GM19468 (cell line): ENCODE data around the gene GRIP2.
"Not testable (repeated sequence)": the region's sequence is repeated elsewhere in the genome, so short reads cannot be mapped to it uniquely, and the experiment has no call there.

ENCODE experiments used
- ATAC-seq: cut with Tn5 transposase; IDR thresholded peaks from one replicate; pipeline ENCODE4 v1.9.1; 2021; ENCODE audit warnings: mild to moderate bottlenecking, moderate library complexity, moderate number of reproducible peaks; ENCODE audit not compliant: unreplicated experiment; ENCODE audit errors: extremely low read depth

GRIP2 gene

DNA sequence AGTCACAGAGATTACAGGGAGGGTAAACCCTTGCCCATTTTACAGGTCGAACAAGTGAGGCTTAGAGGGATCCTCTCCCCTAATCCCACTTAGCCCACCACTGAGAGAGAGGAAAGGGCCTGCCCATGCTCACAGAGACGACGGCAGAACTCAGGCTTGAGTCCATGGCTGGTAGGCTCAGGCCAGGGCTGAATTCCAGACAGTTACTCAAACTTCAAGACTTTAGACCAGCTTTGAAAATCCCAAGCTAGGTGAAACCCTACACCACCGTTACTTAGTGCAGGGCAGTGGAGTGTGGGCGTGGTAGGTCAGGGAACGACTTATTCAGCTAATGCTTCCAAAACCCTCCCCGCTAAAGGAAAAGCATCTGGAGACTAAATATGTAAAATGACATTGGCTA is 16.4 kb downstream of the GRIP2 start:
- ATAC-seq = no peak

DNA sequence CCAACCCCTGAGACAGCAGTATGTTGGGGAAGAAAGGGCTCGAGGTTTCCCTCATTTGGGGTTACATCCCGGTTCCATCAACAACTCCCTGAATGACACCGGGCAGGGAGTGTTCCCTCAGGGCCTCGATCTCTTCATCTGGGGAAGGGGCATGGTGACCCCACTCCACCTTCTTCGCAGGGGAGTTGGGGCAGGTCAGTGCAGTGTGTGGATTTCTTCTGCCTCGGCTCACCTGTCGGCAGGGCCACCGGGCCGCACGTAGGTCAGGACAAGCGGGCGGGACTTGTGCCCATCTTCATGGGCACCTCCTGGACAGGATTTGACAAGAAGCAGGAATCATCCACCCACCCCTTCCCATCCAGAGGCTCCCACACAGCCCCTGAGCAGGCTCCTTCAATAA is 17.4 kb downstream of the GRIP2 start:
- ATAC-seq = no peak

GRCh38 chr3:14522129-14522691 is 17.9 kb downstream of the GRIP2 start:
- no peak for ATAC-seq

GRCh38 chr3:14521611-14522010 is 18.5 kb downstream of the GRIP2 start:
- no peak for ATAC-seq

DNA sequence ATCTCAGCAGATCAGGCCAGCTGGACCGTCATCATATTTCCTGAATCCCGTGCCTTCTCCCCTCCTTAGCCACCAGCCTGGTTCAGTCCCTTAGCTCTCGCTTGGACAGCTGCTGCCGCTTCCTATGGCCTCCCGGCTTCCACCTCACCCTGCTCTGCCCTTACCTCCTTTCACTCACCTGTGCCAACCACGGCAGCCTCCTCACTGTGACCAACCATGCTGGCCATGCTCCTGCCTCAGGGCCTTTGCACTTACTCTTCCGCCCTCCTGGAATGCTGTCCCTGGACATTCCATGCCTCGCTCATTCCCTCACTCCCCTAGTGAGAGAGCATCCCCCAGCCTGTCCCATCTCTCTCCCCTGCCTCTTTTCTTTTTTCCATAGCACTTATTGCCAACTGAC is 19.2 kb downstream of the GRIP2 start:
- no peak for ATAC-seq

DNA sequence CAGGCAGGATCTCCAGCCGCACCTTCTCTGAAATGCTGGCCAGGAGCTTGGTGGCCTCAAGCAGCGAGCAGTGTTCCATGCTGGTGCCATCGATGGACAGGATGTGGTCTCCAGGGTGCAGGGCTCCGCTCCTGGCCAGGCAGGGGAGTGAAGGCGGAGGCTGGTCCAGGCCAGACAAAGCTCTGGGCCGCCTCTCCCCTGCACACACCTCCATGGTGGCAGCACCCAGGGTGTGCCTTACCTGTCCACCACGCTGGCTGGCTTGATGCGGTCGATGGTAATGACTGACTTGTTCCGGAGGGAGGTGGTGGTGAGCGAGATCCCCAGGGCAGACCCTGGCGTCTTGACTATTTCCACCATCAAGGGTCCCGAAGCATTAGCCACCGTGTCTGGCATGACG is 20.0 kb downstream of the GRIP2 start:
- no peak for ATAC-seq

- ATAC-seq = no peak
These were observed 20.7 kb downstream of the GRIP2 start for GRCh38 chr3:14519406-14519805.

DNA sequence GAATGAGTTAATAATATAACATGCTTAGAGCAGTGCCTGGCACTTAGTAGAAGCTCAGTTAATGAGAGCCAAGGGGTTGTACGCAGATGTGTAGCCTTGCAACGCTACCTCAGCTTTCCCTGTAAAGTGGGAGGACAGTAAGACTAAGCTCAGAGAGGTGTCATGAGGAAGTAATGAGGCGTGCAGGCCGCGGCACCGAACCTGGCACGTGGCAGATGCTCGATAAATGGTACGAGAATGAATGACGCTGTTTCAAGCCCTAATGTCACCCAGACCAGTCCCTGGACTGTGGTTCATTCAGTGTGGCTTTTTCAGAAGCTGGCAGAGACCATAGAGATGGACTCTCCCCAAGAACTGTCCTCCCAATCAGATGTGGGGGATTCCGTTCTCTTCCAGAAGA is 21.2 kb downstream of the GRIP2 start:
- no peak for ATAC-seq

GRCh38 chr3:14518432-14518802 is 21.7 kb downstream of the GRIP2 start:
- no peak for ATAC-seq

GRCh38 chr3:14517601-14518431 is 22.3 kb downstream of the GRIP2 start:
- ATAC-seq = no peak

- no peak for ATAC-seq
These were observed 23.3 kb downstream of the GRIP2 start for GRCh38 chr3:14516738-14517345.

GRCh38 chr3:14515526-14515925 is 24.6 kb downstream of the GRIP2 start:
- not testable (repeated sequence) for ATAC-seq

DNA sequence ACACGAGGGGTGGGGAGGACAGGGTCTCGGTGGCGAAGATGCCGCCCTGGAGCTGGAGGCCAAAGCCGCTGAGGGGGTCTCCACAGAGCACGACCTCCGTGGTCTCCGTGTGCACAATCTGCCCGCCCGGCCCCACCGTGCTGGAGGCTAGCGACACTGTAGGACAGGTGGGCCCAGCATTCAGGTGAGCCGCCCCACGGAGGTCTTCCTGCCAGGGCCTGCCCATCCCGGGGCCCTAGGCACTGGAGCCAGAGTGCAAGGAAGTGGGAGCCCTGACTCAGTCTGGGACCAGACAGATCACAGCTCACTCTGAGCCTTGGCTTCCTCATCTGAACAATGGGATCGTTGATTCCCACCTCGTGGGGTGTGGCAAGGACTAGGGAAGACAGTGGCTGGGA is 25.8 kb downstream of the GRIP2 start:
- ATAC-seq = no peak

- no peak for ATAC-seq
These were observed 26.4 kb downstream of the GRIP2 start for GRCh38 chr3:14513566-14514322.

DNA sequence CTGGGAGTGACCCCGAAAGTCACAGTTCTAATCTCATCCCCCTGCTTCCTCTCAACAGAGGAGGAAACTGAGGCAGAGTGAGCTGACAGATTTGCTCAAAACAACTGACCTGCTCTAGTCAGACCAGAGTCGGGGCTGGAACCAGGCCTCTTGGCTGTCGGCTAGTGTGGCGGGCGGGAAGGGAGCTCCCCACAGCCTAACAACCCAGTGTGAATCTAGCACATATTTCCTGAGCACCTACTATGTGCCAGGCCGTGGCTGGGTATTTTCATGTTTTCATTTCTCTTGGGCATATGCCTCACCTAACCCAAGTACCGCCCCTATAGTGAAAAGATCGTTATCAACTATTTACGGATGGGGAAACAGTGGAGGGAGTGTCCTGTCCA is 27.2 kb downstream of the GRIP2 start:
- ATAC-seq = no peak

DNA sequence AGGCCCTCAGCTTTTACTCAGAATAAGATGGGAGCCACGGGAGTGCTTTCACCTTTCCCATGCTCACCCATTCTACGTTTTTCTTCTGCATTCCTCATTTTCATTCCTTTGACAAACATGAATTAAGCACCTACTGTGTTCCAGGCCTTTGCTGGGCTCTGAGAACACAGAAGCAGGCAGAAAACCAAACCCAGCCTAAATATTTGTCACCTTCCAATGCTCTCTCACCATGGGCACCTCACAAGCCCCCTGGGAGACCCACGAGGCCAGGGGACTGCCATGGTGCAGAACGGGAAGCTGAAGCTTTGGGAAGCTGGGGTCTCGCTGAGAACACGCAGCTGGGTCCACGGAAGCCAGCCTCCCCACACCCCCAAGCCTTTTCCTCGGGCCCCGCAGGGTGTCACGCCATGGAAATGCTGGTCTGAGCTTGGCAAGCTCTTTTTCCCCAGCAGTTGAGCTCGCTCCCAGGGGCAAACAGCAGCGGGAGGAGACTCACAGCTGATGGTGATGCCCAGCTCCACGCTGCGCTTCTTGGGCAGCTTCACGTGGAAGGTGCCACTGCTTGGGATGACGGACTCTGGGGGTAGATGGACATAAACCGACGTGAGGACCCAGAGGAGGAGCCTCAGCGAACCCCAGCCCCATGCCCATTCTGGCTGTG is 27.7 kb downstream of the GRIP2 start:
- no peak for ATAC-seq

DNA sequence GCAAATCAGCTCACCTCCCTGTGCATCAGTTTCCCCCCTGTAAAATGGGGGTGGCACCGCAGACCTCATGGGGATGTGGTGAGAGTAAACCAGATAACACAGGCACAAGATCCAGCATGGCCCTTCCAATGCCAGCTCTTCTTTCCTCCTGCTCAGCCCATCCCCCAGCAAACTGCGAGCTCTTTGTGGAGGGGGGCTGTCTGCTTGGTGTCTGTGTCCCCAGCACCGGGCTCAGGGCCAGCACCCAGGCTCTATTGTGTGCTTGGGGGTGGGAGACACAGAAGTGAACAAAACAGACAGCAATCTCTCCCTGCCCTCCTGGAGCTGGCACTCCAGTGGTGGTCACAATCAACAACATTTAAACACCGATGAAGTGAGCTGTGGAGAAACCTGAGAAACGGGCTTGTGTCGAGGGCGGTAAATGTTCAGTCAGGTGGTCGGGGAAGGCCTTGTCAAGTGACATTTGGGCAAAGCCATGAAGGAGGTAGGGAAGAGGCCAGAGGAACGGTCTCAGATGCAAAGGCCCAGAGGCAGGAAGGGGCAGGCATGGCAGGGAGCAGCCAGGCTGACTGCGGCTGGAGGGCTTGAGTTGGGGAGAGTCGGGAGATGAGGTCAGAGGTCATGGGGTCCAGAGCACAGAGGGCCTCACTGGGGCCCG is 28.4 kb downstream of the GRIP2 start:
- ATAC-seq = no peak

GRCh38 chr3:14510838-14511622 is 29.1 kb downstream of the GRIP2 start:
- ATAC-seq = no peak

GRCh38 chr3:14509796-14510100 is 30.4 kb downstream of the GRIP2 start:
- no peak for ATAC-seq
